ENCODE measurements around the gene NUP133. TPM values are rescaled to one million over a fixed set of nuclear protein-coding genes. Genes with fewer than 3 reads are reported as not detected.

The NUP133 gene
- total and polyA plus RNA-seq, 2 donors from 2014 or later, result 15.9 to 35.0 TPM

DNA sequence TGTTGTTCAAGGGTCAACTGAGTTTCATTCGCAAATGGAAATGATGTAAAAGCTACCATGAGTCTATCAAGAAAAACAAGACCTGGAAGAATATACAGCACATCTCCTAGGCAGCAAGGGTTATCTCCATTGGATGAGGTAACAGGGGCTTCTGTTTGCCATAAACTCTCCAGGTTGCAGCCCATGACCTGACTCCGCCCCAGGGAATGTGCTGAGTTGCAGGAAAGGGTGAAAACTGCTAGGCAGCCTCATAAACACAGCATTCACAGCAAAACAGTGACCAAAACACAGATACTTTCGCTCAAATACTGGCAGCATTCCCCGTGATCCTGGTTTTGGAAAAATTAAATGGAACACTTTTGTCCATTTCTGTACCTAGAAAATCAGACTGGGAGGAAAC lies 54.1 kb downstream of the NUP133 start:
- Histone ChIP-seq H3K9me3 (ENCODE audit: control insufficient read depth in 2 of 3, insufficient read depth in 1 of 3, low read length in 3 of 3) (no peaks in the 10 kb centered on the region), H3K36me3 (ENCODE audit: control insufficient read depth in 2 of 3, insufficient read depth in 3 of 3, low read length in 3 of 3) (peaks cover 4 to 32% (median 5%) of the 10 kb centered on the region in 3 donors), H3K4me1 (ENCODE audit: control insufficient read depth in 2 of 3, insufficient read depth in 2 of 3, low read depth in 1 of 3, low read length in 3 of 3) (no peaks in the 10 kb centered on the region), H3K4me3 (ENCODE audit: low read length in 3 of 3) (no peak overlapping the region), H3K9ac (ENCODE audit: low read length in 3 of 3) (no peak overlapping the region), H3K27me3 (ENCODE audit: control insufficient read depth, insufficient read depth, low read length) (no peaks in the 10 kb centered on the region), H3K27ac (ENCODE audit: low read depth in 2 of 2, low read length in 2 of 2) (no peak overlapping the region)
- FAIRE-seq (no peak), DNase-seq (peak in 2 of 5 donors; percentile 22 to 49)
- TF ChIP-seq, protein P1, sequence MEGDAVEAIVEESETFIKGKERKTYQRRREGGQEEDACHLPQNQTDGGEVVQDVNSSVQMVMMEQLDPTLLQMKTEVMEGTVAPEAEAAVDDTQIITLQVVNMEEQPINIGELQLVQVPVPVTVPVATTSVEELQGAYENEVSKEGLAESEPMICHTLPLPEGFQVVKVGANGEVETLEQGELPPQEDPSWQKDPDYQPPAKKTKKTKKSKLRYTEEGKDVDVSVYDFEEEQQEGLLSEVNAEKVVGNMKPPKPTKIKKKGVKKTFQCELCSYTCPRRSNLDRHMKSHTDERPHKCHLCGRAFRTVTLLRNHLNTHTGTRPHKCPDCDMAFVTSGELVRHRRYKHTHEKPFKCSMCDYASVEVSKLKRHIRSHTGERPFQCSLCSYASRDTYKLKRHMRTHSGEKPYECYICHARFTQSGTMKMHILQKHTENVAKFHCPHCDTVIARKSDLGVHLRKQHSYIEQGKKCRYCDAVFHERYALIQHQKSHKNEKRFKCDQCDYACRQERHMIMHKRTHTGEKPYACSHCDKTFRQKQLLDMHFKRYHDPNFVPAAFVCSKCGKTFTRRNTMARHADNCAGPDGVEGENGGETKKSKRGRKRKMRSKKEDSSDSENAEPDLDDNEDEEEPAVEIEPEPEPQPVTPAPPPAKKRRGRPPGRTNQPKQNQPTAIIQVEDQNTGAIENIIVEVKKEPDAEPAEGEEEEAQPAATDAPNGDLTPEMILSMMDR (IDR thresholded peaks at IDR 0.05; ENCODE audit: borderline replicate concordance, extremely low read depth, insufficient read depth), result no peak
- intact Hi-C loops (cut with DNase I), result no loop called here

DNA sequence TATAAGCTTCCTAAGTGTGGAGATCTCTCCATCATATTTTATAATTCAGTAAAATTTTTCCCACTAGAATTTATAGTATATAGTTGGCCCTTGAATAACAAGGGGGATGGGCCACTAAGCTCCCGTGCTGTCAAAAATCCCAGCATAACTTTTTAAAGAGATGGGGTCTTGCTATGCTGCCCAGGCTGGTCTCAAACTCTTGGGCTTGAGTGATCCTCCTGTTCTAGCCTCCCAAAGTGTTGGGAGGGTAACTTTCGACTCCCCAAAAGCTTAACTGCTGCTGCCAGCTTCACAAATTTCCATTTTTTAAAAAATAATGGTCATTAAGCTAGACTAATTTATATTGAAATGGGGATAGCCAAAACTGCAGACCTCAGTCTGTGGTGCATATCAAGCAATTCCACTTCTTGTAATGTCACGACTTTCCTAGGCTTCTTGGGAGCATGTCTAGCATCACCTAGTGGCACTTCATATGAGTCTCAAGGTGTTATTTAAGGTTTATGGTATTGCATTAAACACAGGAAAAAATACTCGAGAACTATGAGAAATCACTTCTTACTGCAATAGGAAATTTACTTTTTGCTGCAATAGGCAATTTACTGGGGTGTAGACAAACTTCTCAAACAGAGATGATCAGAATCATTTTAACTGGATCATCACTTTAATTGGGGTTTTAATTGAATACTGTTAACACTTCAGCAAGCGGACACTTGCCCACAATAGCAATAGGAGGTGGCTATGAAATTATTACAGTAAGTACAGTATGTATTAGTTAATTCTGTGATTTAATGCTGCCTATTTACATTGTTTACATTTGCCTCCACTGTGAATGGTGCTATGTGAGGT lies 55.0 kb downstream of the NUP133 start:
- intact Hi-C loops (cut with DNase I), result no loop called here
- H3K4me3 ChIP-seq (ENCODE audit: low read length in 3 of 3), result no peak overlapping the region
- no peak overlapping the region for H3K27ac ChIP-seq (ENCODE audit: low read depth in 2 of 2, low read length in 2 of 2)
- H3K36me3 ChIP-seq (ENCODE audit: control insufficient read depth in 2 of 3, insufficient read depth in 3 of 3, low read length in 3 of 3), result peaks cover 4 to 26% (median 5%) of the 10 kb centered on the region in 3 donors
- H3K4me1 ChIP-seq (ENCODE audit: control insufficient read depth in 2 of 3, insufficient read depth in 2 of 3, low read depth in 1 of 3, low read length in 3 of 3), result no peaks in the 10 kb centered on the region
- H3K9ac ChIP-seq (ENCODE audit: low read length in 3 of 3), result no peak overlapping the region
- DNase-seq (peak in 1 of 5 donors; percentile 39), FAIRE-seq (no peak)
- H3K27me3 ChIP-seq (ENCODE audit: control insufficient read depth, insufficient read depth, low read length), result no peaks in the 10 kb centered on the region
- H3K9me3 ChIP-seq (ENCODE audit: control insufficient read depth in 2 of 3, insufficient read depth in 1 of 3, low read length in 3 of 3), result no peaks in the 10 kb centered on the region
- TF ChIP-seq, protein P1 (IDR thresholded peaks at IDR 0.05; ENCODE audit: borderline replicate concordance, extremely low read depth, insufficient read depth), result peak; percentile 27

DNA sequence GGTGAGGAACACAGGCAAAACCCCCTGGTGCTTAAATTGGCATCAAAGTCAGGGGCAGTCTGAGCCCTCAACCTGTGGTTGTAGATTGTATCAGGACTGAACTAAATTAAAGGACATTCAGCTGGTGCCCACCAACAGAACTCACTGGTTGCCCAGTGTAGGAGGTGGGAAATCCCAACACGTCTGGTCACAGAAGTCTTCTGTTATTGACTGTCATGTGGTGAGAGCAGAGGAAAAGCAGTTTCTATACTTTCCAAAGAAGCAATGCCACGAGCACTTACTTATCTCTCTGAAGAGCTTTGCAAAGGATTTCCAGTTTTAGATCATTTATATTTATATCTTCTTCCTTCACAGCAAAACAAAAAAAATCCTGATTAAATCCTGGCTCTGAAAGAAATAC lies 59.3 kb downstream of the NUP133 start:
- FAIRE-seq (no peak), DNase-seq (no peak)
- Histone ChIP-seq H3K4me1 (ENCODE audit: control insufficient read depth in 2 of 3, insufficient read depth in 2 of 3, low read depth in 1 of 3, low read length in 3 of 3) (no peaks in the 10 kb centered on the region), H3K27me3 (ENCODE audit: control insufficient read depth, insufficient read depth, low read length) (no peaks in the 10 kb centered on the region), H3K36me3 (ENCODE audit: control insufficient read depth in 2 of 3, insufficient read depth in 3 of 3, low read length in 3 of 3) (peaks cover 2 to 18% (median 6%) of the 10 kb centered on the region in 3 donors), H3K27ac (ENCODE audit: low read depth in 2 of 2, low read length in 2 of 2) (no peak overlapping the region), H3K4me3 (ENCODE audit: low read length in 3 of 3) (no peak overlapping the region), H3K9ac (ENCODE audit: low read length in 3 of 3) (no peak overlapping the region), H3K9me3 (ENCODE audit: control insufficient read depth in 2 of 3, insufficient read depth in 1 of 3, low read length in 3 of 3) (no peaks in the 10 kb centered on the region)
- TF ChIP-seq, protein P1 (IDR thresholded peaks at IDR 0.05; ENCODE audit: borderline replicate concordance, extremely low read depth, insufficient read depth), result no peak
- intact Hi-C loops (cut with DNase I), result no loop called here
